Parathyroid adenoma (tissue), 2 donors: ENCODE measurements around the gene ZNF746.

ENCODE experiments used
- H2AFZ ChIP-seq: fragments of 300-600 bp; sonication (generic); one replicate; pipeline ENCODE4 v1.7.0; 2017; ENCODE audit warnings: antibody characterized with exemption, mild to moderate bottlenecking
- H3K27ac ChIP-seq: fragments of 300-600 bp; sonication (generic); one replicate; pipeline ENCODE4 v1.7.0; 2017
- H3K27me3 ChIP-seq: fragments of 300-600 bp; sonication (generic); one replicate; pipeline ENCODE4 v1.7.0; 2017; ENCODE audit warnings: low read length; ENCODE audit not compliant: control insufficient read depth, insufficient read depth
- H3K36me3 ChIP-seq: fragments of 300-600 bp; sonication (generic); one replicate; pipeline ENCODE4 v1.7.0; 2017; ENCODE audit warnings: low read length; ENCODE audit not compliant: control insufficient read depth, insufficient read depth
- H3K4me1 ChIP-seq: fragments of 300-600 bp; sonication (generic); one replicate; pipeline ENCODE4 v1.7.0; 2017; ENCODE audit warnings: control low read depth
- H3K4me2 ChIP-seq: fragments of 300-600 bp; sonication (generic); one replicate; pipeline ENCODE4 v1.7.0; 2017; ENCODE audit warnings: low read length
- H3K4me3 ChIP-seq: fragments of 300-600 bp; sonication (generic); one replicate; pipeline ENCODE4 v1.7.0; 2017; ENCODE audit warnings: low read depth, low read length
- H3K79me2 ChIP-seq: fragments of 300-600 bp; sonication (generic); one replicate; pipeline ENCODE4 v1.7.0; 2017; ENCODE audit warnings: control low read depth
- H3K9ac ChIP-seq: fragments of 300-600 bp; sonication (generic); one replicate; pipeline ENCODE4 v1.7.0; 2017; ENCODE audit warnings: mild to moderate bottlenecking
- H3K9me3 ChIP-seq: fragments of 300-600 bp; sonication (generic); one replicate; pipeline ENCODE4 v1.7.0; 2017; ENCODE audit warnings: low read length; ENCODE audit not compliant: control insufficient read depth
- CTCF ChIP-seq: fragments of 300-600 bp; sonication (generic); IDR thresholded peaks from one replicate; pipeline ENCODE4 v1.7.0; 2017; ENCODE audit warnings: antibody characterized with exemption, mild to moderate bottlenecking
- donor health status: primary hyperparathyroidism.

ZNF746 gene

GRCh38 chr7:149466364-149466763 is 31.2 kb downstream of the ZNF746 start:
- H3K79me2 ChIP-seq = no peaks in the 10 kb centered on the region
- H3K4me1 ChIP-seq = no peaks in the 10 kb centered on the region
- no peak overlapping the region for H2AFZ ChIP-seq
- no peaks in the 10 kb centered on the region for H3K9me3 ChIP-seq
- peaks cover 2% of the 10 kb centered on the region for H3K36me3 ChIP-seq
- H3K4me3 ChIP-seq = no peak overlapping the region
- no peak overlapping the region for H3K4me2 ChIP-seq
- TF ChIP-seq CTCF = no peak
- no peaks in the 10 kb centered on the region for H3K27me3 ChIP-seq
- no peak overlapping the region for H3K27ac ChIP-seq
- H3K9ac ChIP-seq = no peak overlapping the region

- Histone ChIP-seq H3K79me2 (peaks cover 6% of the 10 kb centered on the region), H3K36me3 (peaks cover 2% of the 10 kb centered on the region), H3K9ac (no peak overlapping the region), H3K27me3 (no peaks in the 10 kb centered on the region), H3K4me3 (no peak overlapping the region), H2AFZ (no peak overlapping the region), H3K4me2 (no peak overlapping the region), H3K4me1 (peaks cover 3% of the 10 kb centered on the region), H3K27ac (no peak overlapping the region), H3K9me3 (no peaks in the 10 kb centered on the region)
- TF ChIP-seq CTCF = no peak
These were observed 34.0 kb downstream of the ZNF746 start for GRCh38 chr7:149463500-149464161.

- H3K4me3 ChIP-seq = no peak overlapping the region
- peaks cover 2% of the 10 kb centered on the region for H3K36me3 ChIP-seq
- H3K27ac ChIP-seq = no peak overlapping the region
- H2AFZ ChIP-seq = no peak overlapping the region
- peaks cover 6% of the 10 kb centered on the region for H3K79me2 ChIP-seq
- H3K9ac ChIP-seq = no peak overlapping the region
- peaks cover 5% of the 10 kb centered on the region for H3K4me1 ChIP-seq
- H3K4me2 ChIP-seq = no peak overlapping the region
- H3K27me3 ChIP-seq = no peaks in the 10 kb centered on the region
- no peaks in the 10 kb centered on the region for H3K9me3 ChIP-seq
- TF ChIP-seq CTCF = no peak
These were observed 35.5 kb downstream of the ZNF746 start for GRCh38 chr7:149462101-149462520.

GRCh38 chr7:149460493-149461277 is 36.9 kb downstream of the ZNF746 start, which contains the start of gene ZNF777:
Gene ZNF777 (minus strand): TSS chr7:149461062. CDS start chr7:149456022, 5,040 bp downstream.
- Histone ChIP-seq H3K4me1 (peaks cover 5% of the 10 kb centered on the region), H2AFZ (peak within 1 kb of the TSS; percentile 100)
- peak; percentile 39 for TF ChIP-seq CTCF

More at GRCh38 chr7:149460493-149461277, 36.9 kb downstream of the ZNF746 start, which contains the start of gene ZNF777:
- Histone ChIP-seq H3K4me3 (peak within 1 kb of the TSS; percentile 59), H3K4me2 (peak within 1 kb of the TSS; percentile 92), H3K27ac (peak within 1 kb of the TSS; percentile 44), H3K79me2 (peaks cover 6% of the 10 kb centered on the region), H3K9ac (peak within 1 kb of the TSS; percentile 50), H3K9me3 (no peaks in the 10 kb centered on the region), H3K27me3 (no peaks in the 10 kb centered on the region), H3K36me3 (no peaks in the 10 kb centered on the region)
